Heart right ventricle (tissue), 16 donors: ENCODE measurements around the gene CHMP1B. TPM values are rescaled to one million over a fixed set of nuclear protein-coding genes. Genes with fewer than 3 reads are reported as not detected.

Experiments used
- ATAC-seq, 8 donors: fragments of 200-7000 bp; cut with Tn5 transposase; one replicate each; pipeline ENCODE4 v1.9.1; 2020; ENCODE audit warnings: mild to moderate bottlenecking in 8 of 8, moderate library complexity in 8 of 8, moderate number of reproducible peaks in 1 of 8
- DNase-seq, 2 donors: peaks; one replicate each; pipeline ENCODE4 v3.0.0-alpha.2; 2020
- H3K27ac ChIP-seq, 10 donors: fragments of 200-600 bp; sonication (generic) in 2 of 10; one replicate each; pipeline versions ENCODE4 v1.5.0 to v1.8.0; 2020 to 2022; ENCODE audit warnings: mild to moderate bottlenecking in 3 of 10
- H3K27me3 ChIP-seq, 7 donors: fragments of 200-600 bp; one replicate each; pipeline ENCODE4 v1.8.0; 2021 to 2022; ENCODE audit warnings: mild to moderate bottlenecking in 2 of 7
- H3K36me3 ChIP-seq, 9 donors: fragments of 200-600 bp; sonication (generic) in 1 of 9; one replicate each; pipeline versions ENCODE4 v1.5.0 to v1.8.0; 2020 to 2022; ENCODE audit warnings: mild to moderate bottlenecking in 2 of 9
- H3K4me1 ChIP-seq, 9 donors: fragments of 200-600 bp; sonication (generic) in 1 of 9; one replicate each; pipeline versions ENCODE4 v1.5.0 to v1.8.0; 2020 to 2022; ENCODE audit warnings: mild to moderate bottlenecking in 4 of 9
- H3K4me3 ChIP-seq, 10 donors: fragments of 200-600 bp; sonication (generic) in 2 of 10; one replicate each; pipeline versions ENCODE4 v1.5.0 to v1.8.0; 2020 to 2022; ENCODE audit warnings: mild to moderate bottlenecking in 7 of 10, moderate library complexity in 2 of 10
- H3K9me3 ChIP-seq, 11 donors: fragments of 200-600 bp in 10 of 11; sonication (generic) in 2 of 11; one replicate each; pipeline versions ENCODE4 v1.5.0 to v1.8.0; 2013 to 2022; ENCODE audit warnings: mild to moderate bottlenecking in 2 of 11, control low read depth in 1 of 11, moderate library complexity in 1 of 11
- CTCF ChIP-seq, 9 donors: fragments of 200-600 bp; sonication (generic) in 2 of 9; IDR thresholded peaks; one replicate each; pipeline versions ENCODE4 v1.5.0 to v1.8.0; 2021 to 2022; ENCODE audit warnings: antibody characterized with exemption in 9 of 9, mild to moderate bottlenecking in 5 of 9, moderate library complexity in 1 of 9
- WGBS, 2 donors: extraction: QIAGEN DNeasy Blood & Tissue Kit; methylation state at CpG; one replicate each; pipeline ENCODE4 v1.1.7; 2013; ENCODE audit warnings: inconsistent platforms in 1 of 2; 5-methylcytosine and 5-hydroxymethylcytosine counted together
- intact Hi-C, 10 donors: fragments of 100-400 bp; cut with DNase I; formaldehyde crosslinking; loops; one replicate each; pipeline versions ENCODE4 v1.11.1 to v1.14.2; 2022
- polyA plus RNA-seq, 2 donors: library from polyadenylated mRNA; stranded (reverse); fragments of 200-250 nt; gene quantifications; one replicate each; pipeline ENCODE4 v1.2.3, GENCODE V29; 2013
- total RNA-seq, 10 donors: library from RNA; stranded (reverse); fragmentation: NEBNext Ultra II Directional in 3 of 10; extraction: Animal tissue kit (Norgen Biotek cat#: 25700) in 3 of 10; gene quantifications; one replicate each; pipeline versions ENCODE4 v1.2.1 to v1.2.4, GENCODE V29; 2021 to 2023
- donor health status: Arrhythmogenic right ventricular cardiomyopathy.
- donor health status: ischemic (EF 13 %, LVEDD 7.1; RV severe dilation, severe dysfunction).
- donor health status: healthy with polysubstance abuse.
- donor health status: DM: no; HTN: yes; CAD: no.
- donor health status: DM: no; HTN: no; CAD: no.
- donor health status: ischemic (EF 25% LVEDD 6.9; RV normal size, moderate dysfunction).
- donor health status: ischemic (EF 25% LVEDD 5.7; RV mildly dilated, moderate dysfunction).
- donor health status: healthy.
- donor health status: DM: yes; HTN: yes; CAD: no.
- donor health status: Ischemic cardiomyopathy.
- donor health status: ischemic (EF 35%, LVEDD 5.7; RV mildly dilated, moderate dysfunction).
- donor health status: nonischemic (EF 11% LVEDD 7.7; RV severe dilation, severe dysfunction).
- donor health status: DM: yes; HTN: yes; CAD: no.
- donor health status: PGD.
- donor health status: ischemic (EF 29% LVEDD 5.4; RV normal size, mild dysfunction).
- donor health status: nonischemic (EF 23%, LVEDD 6.1; RV moderate dilation, normal function).

CHMP1B gene
- total and polyA plus RNA-seq, 12 donors = 16.3 to 53.7 (median 36.3) TPM

GRCh38 chr18:11865071-11865470 is 13.9 kb downstream of the CHMP1B start:
- DNase-seq = no peak
- Histone ChIP-seq H3K4me3 (no peak overlapping the region), H3K27me3 (no peaks in the 10 kb centered on the region), H3K27ac (no peak overlapping the region), H3K4me1 (peaks cover 0 to 6% (median 0%) of the 10 kb centered on the region in 9 donors), H3K36me3 (no peaks in the 10 kb centered on the region), H3K9me3 (no peaks in the 10 kb centered on the region)
- TF ChIP-seq CTCF (IDR thresholded peaks at IDR 0.05) = no peak
- no peak for ATAC-seq
- intact Hi-C loops = loop anchor here in 1 of 10 donors (10.0 kb wide), 1 partner anchor 210 kb away; no protein-coding TSS in a partner anchor
- 88 to 91% methylated on average over 12 of the region's 12 CpGs for WGBS, 2 donors

- no peak for DNase-seq
- Histone ChIP-seq H3K9me3 (no peaks in the 10 kb centered on the region), H3K27ac (no peak overlapping the region), H3K4me1 (no peaks in the 10 kb centered on the region), H3K36me3 (no peaks in the 10 kb centered on the region), H3K27me3 (no peaks in the 10 kb centered on the region), H3K4me3 (no peak overlapping the region)
- no peak for TF ChIP-seq CTCF (IDR thresholded peaks at IDR 0.05)
- no peak for ATAC-seq
- WGBS, 2 donors = 63 to 65% methylated on average over 10 of the region's 10 CpGs
- intact Hi-C loops = loop anchor here in 1 of 10 donors (10.0 kb wide), 1 partner anchor 212 kb away; no protein-coding TSS in a partner anchor
These were observed 15.1 kb downstream of the CHMP1B start for GRCh38 chr18:11866329-11866728.

GRCh38 chr18:11866764-11867163 is 15.6 kb downstream of the CHMP1B start:
- Histone ChIP-seq H3K27me3 (no peaks in the 10 kb centered on the region), H3K36me3 (no peaks in the 10 kb centered on the region), H3K4me3 (no peak overlapping the region), H3K9me3 (no peaks in the 10 kb centered on the region), H3K4me1 (no peaks in the 10 kb centered on the region), H3K27ac (no peak overlapping the region)
- intact Hi-C loops = loop anchor here in 1 of 10 donors (10.0 kb wide), 1 partner anchor 212 kb away; no protein-coding TSS in a partner anchor
- ATAC-seq = no peak
- no peak for DNase-seq
- WGBS, 2 donors = 45 to 47% methylated on average over 5 of the region's 5 CpGs
- TF ChIP-seq CTCF (IDR thresholded peaks at IDR 0.05) = no peak

- 90 to 92% methylated on average over 8 of the region's 8 CpGs for WGBS, 2 donors
- Histone ChIP-seq H3K27me3 (no peaks in the 10 kb centered on the region), H3K36me3 (no peaks in the 10 kb centered on the region), H3K27ac (no peak overlapping the region), H3K4me1 (peaks cover 0 to 4% (median 0%) of the 10 kb centered on the region in 9 donors), H3K4me3 (no peak overlapping the region), H3K9me3 (no peaks in the 10 kb centered on the region)
- TF ChIP-seq CTCF (IDR thresholded peaks at IDR 0.05) = no peak
- ATAC-seq (no peak), DNase-seq (no peak)
- intact Hi-C loops = loop anchor here in 1 of 10 donors (10.0 kb wide), 1 partner anchor 213 kb away; no protein-coding TSS in a partner anchor
These were observed 17.0 kb downstream of the CHMP1B start for GRCh38 chr18:11868230-11868629.
